Astrocyte (in vitro differentiated cells and primary cell): ENCODE results near the gene EIF3L. TPM values are rescaled to one million over a fixed set of nuclear protein-coding genes. Genes with fewer than 3 reads are reported as not detected.
A peak's percentile ranks its signal among the peaks of the same experiment; 100 is the strongest.

Source experiments
- DNase-seq: peaks from one replicate; pipeline ENCODE4 v3.0.0-alpha.2; 2010; ENCODE audit warnings: low read depth
- FAIRE-seq: peaks from 2 replicates; lab custom pipeline; 2011; peaks lifted over from hg19 to GRCh38; lab: Jason Lieb, UNC
- H2AFZ ChIP-seq: 2 replicates; pipeline ENCODE4 v1.6.0; 2012; ENCODE audit warnings: low read depth, low read length, inconsistent platforms
- H3K27ac ChIP-seq: 2 replicates; pipeline ENCODE4 v1.5.1; 2011; ENCODE audit warnings: low read depth, low read length, inconsistent platforms
- H3K27me3 ChIP-seq: 2 replicates; pipeline ENCODE4 v1.6.0; 2011; ENCODE audit warnings: low read length, inconsistent platforms; ENCODE audit not compliant: insufficient read depth
- H3K36me3 ChIP-seq: 2 replicates; pipeline ENCODE4 v1.5.1; 2011; ENCODE audit warnings: low read length, inconsistent platforms; ENCODE audit not compliant: insufficient read depth
- H3K4me1 ChIP-seq: 2 replicates; pipeline ENCODE4 v1.5.1; 2011; ENCODE audit warnings: low read length, inconsistent platforms; ENCODE audit not compliant: insufficient read depth
- H3K4me2 ChIP-seq: 2 replicates; pipeline ENCODE4 v1.6.0; 2012; ENCODE audit warnings: low read length, inconsistent platforms
- H3K4me3 ChIP-seq: 2 replicates; pipeline ENCODE4 v1.5.1; 2011; ENCODE audit warnings: low read depth, mild to moderate bottlenecking, low read length, inconsistent platforms; ENCODE audit not compliant: insufficient read depth
- H3K79me2 ChIP-seq: 2 replicates; pipeline ENCODE4 v1.6.0; 2012; ENCODE audit warnings: mild to moderate bottlenecking, low read length, inconsistent platforms; ENCODE audit not compliant: insufficient read depth
- H3K9ac ChIP-seq: 2 replicates; pipeline ENCODE4 v1.6.0; 2012; ENCODE audit warnings: mild to moderate bottlenecking, low read length, inconsistent platforms
- H3K9me3 ChIP-seq: 2 replicates; pipeline ENCODE4 v1.5.1; 2012; ENCODE audit warnings: low read depth, mild to moderate bottlenecking, low read length, inconsistent platforms; ENCODE audit not compliant: insufficient read depth
- H4K20me1 ChIP-seq: 2 replicates; pipeline ENCODE4 v1.6.0; 2012; ENCODE audit warnings: low read length, inconsistent platforms; ENCODE audit not compliant: insufficient read depth
- H3K27ac Mint-ChIP-seq: one replicate; pipeline ENCODE4 v1.8.0; 2021; ENCODE audit warnings: mild to moderate bottlenecking, mixed read lengths; ENCODE audit not compliant: unreplicated experiment
- H3K27me3 Mint-ChIP-seq: one replicate; pipeline ENCODE4 v1.8.0; 2021; ENCODE audit warnings: low read depth, mixed read lengths; ENCODE audit not compliant: unreplicated experiment
- H3K36me3 Mint-ChIP-seq: one replicate; pipeline ENCODE4 v1.8.0; 2021; ENCODE audit warnings: low read depth, mixed read lengths; ENCODE audit not compliant: unreplicated experiment
- H3K4me1 Mint-ChIP-seq: one replicate; pipeline ENCODE4 v1.8.0; 2021; ENCODE audit warnings: low read depth, mixed read lengths; ENCODE audit not compliant: unreplicated experiment
- H3K4me3 Mint-ChIP-seq: one replicate; pipeline ENCODE4 v1.8.0; 2021; ENCODE audit warnings: mild to moderate bottlenecking, moderate library complexity, mixed read lengths; ENCODE audit not compliant: unreplicated experiment
- H3K9me3 Mint-ChIP-seq: one replicate; pipeline ENCODE4 v1.8.0; 2021; ENCODE audit warnings: mild to moderate bottlenecking, mixed read lengths; ENCODE audit not compliant: unreplicated experiment
- EZH2 ChIP-seq: IDR thresholded peaks from 2 replicates; pipeline ENCODE4 v1.6.1; 2012; ENCODE audit warnings: mild to moderate bottlenecking, low read length, inconsistent platforms; ENCODE audit not compliant: insufficient read depth
- total RNA-seq: library from RNA; stranded (reverse); gene quantifications from 2 replicates; pipeline ENCODE4 v1.2.1, GENCODE V29; 2021
- TF ChIP-seq, protein P1 (sequence below): IDR thresholded peaks from 2 replicates; pipeline ENCODE4 v1.5.1; 2011; ENCODE audit warnings: low read depth, mild to moderate bottlenecking, inconsistent platforms, low read length, moderate library complexity; ENCODE audit not compliant: insufficient read depth

EIF3L gene
- total RNA-seq, 1 donor from 2014 or later = 323 TPM

GRCh38 chr22:37923927-37924326, 74.7 kb downstream of the EIF3L start:
- no peak for DNase-seq
- Histone ChIP-seq H3K36me3 (peaks cover 20% of the 10 kb centered on the region), H3K9ac (no peak overlapping the region), H3K27me3 (no peaks in the 10 kb centered on the region), H3K79me2 (no peaks in the 10 kb centered on the region), H3K9me3 (no peaks in the 10 kb centered on the region), H2AFZ (no peak overlapping the region), H4K20me1 (peaks cover 34% of the 10 kb centered on the region), H3K4me3 (no peak overlapping the region), H3K4me1 (no peaks in the 10 kb centered on the region), H3K27ac (no peak overlapping the region), H3K4me2 (no peak overlapping the region)
- H3K27ac Mint-ChIP-seq = no peak overlapping the region
- H3K9me3 Mint-ChIP-seq = no peaks in the 10 kb centered on the region
- TF ChIP-seq, protein P1, sequence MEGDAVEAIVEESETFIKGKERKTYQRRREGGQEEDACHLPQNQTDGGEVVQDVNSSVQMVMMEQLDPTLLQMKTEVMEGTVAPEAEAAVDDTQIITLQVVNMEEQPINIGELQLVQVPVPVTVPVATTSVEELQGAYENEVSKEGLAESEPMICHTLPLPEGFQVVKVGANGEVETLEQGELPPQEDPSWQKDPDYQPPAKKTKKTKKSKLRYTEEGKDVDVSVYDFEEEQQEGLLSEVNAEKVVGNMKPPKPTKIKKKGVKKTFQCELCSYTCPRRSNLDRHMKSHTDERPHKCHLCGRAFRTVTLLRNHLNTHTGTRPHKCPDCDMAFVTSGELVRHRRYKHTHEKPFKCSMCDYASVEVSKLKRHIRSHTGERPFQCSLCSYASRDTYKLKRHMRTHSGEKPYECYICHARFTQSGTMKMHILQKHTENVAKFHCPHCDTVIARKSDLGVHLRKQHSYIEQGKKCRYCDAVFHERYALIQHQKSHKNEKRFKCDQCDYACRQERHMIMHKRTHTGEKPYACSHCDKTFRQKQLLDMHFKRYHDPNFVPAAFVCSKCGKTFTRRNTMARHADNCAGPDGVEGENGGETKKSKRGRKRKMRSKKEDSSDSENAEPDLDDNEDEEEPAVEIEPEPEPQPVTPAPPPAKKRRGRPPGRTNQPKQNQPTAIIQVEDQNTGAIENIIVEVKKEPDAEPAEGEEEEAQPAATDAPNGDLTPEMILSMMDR = no peak
- TF ChIP-seq EZH2 = no peak
- no peak overlapping the region for H3K4me3 Mint-ChIP-seq
- FAIRE-seq = no peak
- H3K4me1 Mint-ChIP-seq = peaks cover 8% of the 10 kb centered on the region
- H3K36me3 Mint-ChIP-seq = peaks cover 10% of the 10 kb centered on the region
- no peaks in the 10 kb centered on the region for H3K27me3 Mint-ChIP-seq

GRCh38 chr22:37924386-37925065, 75.3 kb downstream of the EIF3L start:
- TF ChIP-seq EZH2 = no peak
- TF ChIP-seq, protein P1 = no peak
- no peak for DNase-seq
- Histone ChIP-seq H3K27me3 (no peaks in the 10 kb centered on the region), H3K4me2 (no peak overlapping the region), H3K9ac (no peak overlapping the region), H4K20me1 (peaks cover 40% of the 10 kb centered on the region), H3K27ac (no peak overlapping the region), H2AFZ (no peak overlapping the region), H3K4me1 (no peaks in the 10 kb centered on the region), H3K9me3 (no peaks in the 10 kb centered on the region), H3K79me2 (peaks cover under 1% of the 10 kb centered on the region), H3K36me3 (peaks cover 16% of the 10 kb centered on the region), H3K4me3 (no peak overlapping the region)
- no peaks in the 10 kb centered on the region for H3K9me3 Mint-ChIP-seq
- H3K4me1 Mint-ChIP-seq = peaks cover 8% of the 10 kb centered on the region
- H3K27ac Mint-ChIP-seq = no peak overlapping the region
- H3K27me3 Mint-ChIP-seq = no peaks in the 10 kb centered on the region
- FAIRE-seq = no peak
- no peak overlapping the region for H3K4me3 Mint-ChIP-seq
- H3K36me3 Mint-ChIP-seq = peaks cover 10% of the 10 kb centered on the region

DNA sequence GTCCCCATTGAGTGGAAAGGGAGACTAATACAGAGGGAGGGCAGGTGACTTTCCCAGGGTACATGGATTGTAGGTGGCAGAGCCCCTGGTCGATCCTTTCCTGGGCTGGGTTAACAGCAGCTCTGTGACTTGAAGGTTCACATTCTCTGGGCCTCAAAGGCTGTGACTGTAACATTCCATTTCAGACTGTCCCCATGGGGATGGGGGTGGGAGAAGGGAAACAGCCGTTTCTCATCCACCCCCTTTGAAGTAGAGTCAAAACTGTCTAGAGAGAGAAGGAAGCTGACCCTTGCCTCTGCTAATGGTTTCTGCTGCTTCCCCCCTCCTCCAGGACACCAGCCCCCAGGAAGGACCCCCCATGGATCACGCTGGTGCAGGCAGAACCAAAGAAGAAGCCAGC, 76.1 kb downstream of the EIF3L start:
- Histone ChIP-seq H3K9me3 (no peaks in the 10 kb centered on the region), H3K27me3 (no peaks in the 10 kb centered on the region), H3K4me2 (no peak overlapping the region), H4K20me1 (peaks cover 48% of the 10 kb centered on the region), H3K36me3 (peaks cover 11% of the 10 kb centered on the region), H3K4me3 (no peak overlapping the region), H3K9ac (no peak overlapping the region), H3K79me2 (peaks cover 9% of the 10 kb centered on the region), H3K27ac (no peak overlapping the region), H2AFZ (no peak overlapping the region), H3K4me1 (peaks cover under 1% of the 10 kb centered on the region)
- peak overlapping the region; percentile 34 for H3K27ac Mint-ChIP-seq
- H3K36me3 Mint-ChIP-seq = peaks cover 6% of the 10 kb centered on the region
- no peak for DNase-seq
- TF ChIP-seq, protein P1 = no peak
- no peak for TF ChIP-seq EZH2
- no peak for FAIRE-seq
- H3K27me3 Mint-ChIP-seq = no peaks in the 10 kb centered on the region
- no peak overlapping the region for H3K4me3 Mint-ChIP-seq
- no peaks in the 10 kb centered on the region for H3K9me3 Mint-ChIP-seq
- peaks cover 5% of the 10 kb centered on the region for H3K4me1 Mint-ChIP-seq
